Measurements from ENCODE around the gene SHISA9.

The SHISA9 gene

DNA sequence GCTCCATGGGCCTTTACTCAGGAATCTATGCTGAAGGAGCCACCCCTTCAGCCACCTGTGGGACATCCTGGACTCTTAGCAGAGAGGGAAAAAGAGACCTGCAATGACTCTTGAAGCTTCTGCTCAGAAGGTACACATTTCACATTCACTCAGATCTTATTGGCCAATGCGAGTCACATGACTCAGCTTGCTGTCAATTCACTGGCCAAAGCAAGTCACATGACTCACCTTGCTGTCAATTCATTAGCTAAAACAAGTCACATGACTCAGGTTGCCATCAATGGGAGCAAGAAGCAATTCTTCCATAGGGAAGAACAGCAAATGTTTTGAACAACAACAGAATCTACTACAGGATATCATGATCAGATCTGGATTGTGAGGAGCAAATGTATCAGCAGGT lies 233.4 kb downstream of the SHISA9 start:
- DNase-seq = no peak

DNA sequence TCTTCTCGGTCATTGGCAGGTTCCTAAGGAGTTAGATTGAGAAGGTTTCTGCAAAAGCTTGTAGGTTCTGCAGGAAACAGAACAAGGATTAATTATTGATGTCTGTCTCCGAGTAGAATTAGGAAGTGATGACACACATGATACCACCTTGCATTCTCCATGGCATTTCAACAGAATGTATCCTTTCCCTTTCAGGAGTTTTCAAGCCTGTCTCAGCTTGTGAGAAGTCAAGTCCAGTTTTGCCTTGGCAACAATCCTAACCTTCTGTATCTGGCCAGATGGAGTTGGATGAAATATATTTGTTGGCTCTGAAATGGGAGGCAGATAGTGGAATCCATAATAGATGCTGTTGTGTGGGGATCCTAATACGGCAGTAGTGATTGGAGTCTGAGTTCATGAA lies 235.5 kb downstream of the SHISA9 start:
- no peak for DNase-seq

DNA sequence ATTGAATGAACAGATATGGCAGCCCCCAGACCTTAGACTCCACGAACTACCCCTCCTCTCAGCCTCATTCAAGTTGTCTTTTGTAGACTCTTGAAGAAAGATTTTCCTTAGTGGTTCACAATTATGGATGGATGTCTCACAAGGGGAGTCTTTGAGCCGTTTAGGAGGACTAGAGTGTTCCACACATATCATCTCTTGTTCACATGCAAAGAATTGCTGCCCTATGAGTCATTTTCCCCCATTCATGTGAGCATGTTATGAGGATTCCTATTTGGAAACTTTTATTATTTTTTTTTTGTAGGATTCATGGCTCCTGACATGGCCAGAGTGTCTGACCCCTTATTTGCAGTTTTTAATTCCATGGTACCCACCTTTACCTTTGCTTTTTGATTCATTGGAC lies 237.1 kb downstream of the SHISA9 start:
- no peak for DNase-seq

- DNase-seq = no peak
These were observed 238.4 kb downstream of the SHISA9 start for GRCh38 chr16:13139661-13140241.

GRCh38 chr16:13143551-13143950 lies 242.2 kb downstream of the SHISA9 start:
- no peak for DNase-seq

DNA sequence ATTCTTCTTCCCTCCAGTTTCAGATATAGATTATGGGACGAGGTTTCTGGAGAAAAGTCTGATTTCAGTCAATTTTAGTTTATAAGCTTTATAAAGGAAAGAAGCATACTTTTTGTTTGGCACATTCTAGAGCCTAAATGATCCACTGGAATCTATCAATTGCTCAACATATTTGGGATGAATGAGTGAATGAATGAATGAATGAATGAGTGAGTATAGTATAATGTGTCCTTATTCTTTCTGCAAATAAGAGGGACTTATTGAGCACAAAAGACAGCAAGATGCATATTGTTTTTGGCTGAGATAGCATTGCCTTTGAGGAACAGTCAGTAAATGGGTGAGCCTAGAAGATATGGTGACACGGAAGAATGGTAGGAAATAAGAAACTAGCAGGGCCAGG lies 245.4 kb downstream of the SHISA9 start:
- no peak for DNase-seq

DNA sequence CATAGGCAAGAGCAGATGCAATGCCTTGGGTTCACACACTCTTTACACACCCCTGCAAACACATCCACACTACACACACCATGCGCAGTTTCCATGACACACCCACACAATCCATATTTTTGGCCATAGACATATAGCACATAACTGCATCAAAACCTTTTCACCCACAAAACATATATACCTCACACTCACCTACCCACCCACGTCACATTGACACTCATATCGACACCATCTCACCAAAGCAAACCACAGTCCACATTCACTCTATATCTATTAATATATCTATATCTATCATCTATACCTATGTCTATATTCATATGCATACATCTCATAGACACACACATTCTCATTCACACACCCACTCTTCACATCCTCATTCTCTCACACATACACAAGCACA lies 246.9 kb downstream of the SHISA9 start:
- DNase-seq = no peak

GRCh38 chr16:13148836-13149235 lies 247.4 kb downstream of the SHISA9 start:
- DNase-seq = no peak

DNA sequence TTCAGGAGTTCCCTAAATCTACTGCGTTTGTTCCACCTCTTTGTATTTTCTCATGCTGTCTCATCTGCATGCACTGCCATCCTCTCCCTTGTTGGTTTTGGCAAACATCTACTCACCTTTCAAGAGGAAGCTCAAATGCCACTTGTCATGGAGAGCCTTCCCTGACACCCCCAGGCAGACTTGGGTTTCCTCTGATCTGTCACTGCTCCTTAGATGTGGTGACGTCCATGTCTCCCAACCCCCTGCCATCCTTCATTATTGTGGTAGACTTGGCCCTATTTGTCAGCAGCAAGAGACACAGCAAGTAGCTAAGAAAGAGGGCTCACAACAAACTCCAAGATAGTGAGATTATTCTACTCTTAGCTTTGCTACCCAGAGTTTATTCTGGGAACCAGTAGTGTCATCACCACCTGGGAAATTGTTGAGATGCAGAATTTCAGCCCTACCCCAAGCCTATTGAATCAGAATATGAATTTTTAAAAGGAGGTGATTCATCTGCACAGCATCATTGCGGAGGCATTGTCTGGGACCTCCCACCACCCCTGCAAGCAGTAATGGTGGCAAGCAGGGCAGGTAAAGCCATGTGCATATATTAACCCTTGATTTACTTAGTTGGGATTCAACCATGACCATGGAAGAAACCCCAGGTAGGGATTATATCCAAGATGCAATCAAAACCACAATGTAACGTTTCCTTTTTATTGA lies 248.9 kb downstream of the SHISA9 start:
- no peak for DNase-seq

DNA sequence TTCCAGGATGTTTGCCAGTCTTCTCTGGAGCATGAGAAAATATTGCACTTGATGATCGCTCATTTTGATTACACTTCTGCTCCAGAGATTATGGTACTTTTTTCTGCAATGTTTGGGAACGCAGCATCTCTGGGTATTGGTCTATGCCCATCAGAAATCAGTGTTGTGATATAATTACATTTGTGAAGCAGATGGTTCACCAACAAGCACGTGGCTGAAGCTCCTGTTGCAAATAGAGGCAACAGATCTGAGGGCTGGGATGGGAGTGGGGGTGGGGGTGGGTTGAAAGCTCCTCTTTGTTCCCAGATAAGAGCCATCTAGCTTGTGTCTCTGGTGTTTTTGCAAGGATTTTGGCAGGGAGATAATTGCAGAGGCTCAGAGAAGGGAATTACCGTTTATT lies 252.3 kb downstream of the SHISA9 start:
- no peak for DNase-seq

GRCh38 chr16:13154799-13155198 lies 253.4 kb downstream of the SHISA9 start:
- DNase-seq = no peak

- no peak for DNase-seq
These were observed 254.0 kb downstream of the SHISA9 start for GRCh38 chr16:13155377-13155776.

DNA sequence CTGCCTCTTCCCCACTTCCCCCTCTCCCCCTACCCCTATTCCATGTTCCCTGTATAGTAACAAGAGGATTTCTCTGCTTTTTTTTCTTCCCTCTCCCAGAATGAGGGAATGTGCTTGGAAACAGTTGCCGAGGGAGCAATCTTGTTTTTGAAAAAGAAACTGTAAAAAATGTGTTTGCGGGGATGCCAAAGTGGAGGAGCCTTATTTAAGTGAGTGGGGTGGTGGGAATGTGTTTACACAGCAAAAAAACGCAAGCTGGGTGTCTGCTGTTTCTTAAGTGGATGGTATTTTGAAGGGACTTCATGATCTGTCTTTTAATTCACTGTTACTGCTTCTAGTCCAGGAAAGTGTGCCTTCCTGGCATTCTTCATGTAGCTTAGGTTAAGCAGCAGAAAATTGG lies 254.4 kb downstream of the SHISA9 start:
- DNase-seq = no peak

GRCh38 chr16:13157082-13157481 lies 255.7 kb downstream of the SHISA9 start:
- DNase-seq = no peak

DNA sequence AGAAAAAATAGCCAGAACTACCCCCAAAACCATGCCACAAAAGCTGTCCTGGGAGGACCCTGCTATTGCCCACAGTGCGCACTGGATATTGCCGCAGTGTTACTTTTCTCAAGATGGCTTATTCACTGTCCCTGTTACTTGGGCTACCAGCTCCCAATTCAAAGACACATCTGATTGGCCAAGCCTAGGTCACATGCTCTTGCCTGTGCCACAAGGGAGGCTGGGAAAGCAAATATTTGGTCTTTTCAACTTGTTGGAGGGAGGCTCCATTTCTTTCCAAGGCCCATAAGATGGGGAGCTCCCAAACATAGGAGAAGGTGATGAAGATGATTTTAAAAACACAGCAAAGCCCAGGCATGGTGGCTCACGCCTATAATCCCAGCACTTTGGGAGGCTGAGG lies 257.0 kb downstream of the SHISA9 start:
- DNase-seq = no peak

DNA sequence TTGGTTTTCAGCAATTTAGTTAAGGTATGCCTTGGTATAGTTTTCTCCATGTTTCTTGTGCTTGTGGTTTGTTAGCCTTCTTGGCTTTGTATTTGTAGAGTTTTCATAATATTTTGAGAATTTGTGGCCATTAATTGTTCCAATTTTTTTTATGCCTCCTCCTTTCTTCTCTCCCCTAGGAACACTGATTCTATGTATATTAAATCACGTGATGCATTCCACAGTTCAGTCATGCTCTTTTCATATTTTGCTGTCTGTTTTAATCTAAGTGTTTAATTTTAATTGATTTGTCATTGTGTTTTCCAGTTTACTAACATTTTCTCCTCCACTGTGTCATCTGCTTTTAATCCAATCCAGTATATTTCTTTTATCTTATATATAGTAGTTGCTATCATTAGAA lies 263.6 kb downstream of the SHISA9 start:
- DNase-seq = no peak

- DNase-seq = no peak
These were observed 266.7 kb downstream of the SHISA9 start for GRCh38 chr16:13168091-13168572.

GRCh38 chr16:13171313-13171712 lies 269.9 kb downstream of the SHISA9 start:
- DNase-seq = no peak

DNA sequence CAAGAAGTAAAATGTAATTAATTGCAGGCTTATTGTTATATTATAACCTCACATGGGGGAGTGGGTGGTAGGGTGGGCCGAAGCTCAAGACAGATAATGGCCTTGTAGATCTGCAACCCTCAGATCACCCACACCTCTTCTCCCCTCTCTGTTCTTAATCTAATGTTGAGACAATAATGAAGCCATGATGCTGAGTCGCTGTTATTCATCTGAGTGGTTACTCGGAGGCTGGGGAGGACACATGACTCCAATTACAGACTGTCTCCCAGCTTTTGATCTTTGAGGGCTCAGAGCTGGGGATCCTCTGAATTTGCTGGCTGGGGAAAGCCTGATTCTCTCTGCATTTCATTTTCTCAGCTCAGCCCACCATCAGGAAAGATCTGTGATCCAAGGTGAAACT lies 275.3 kb downstream of the SHISA9 start:
- DNase-seq = no peak

- DNase-seq = no peak
These were observed 276.9 kb downstream of the SHISA9 start for GRCh38 chr16:13178318-13178717.

DNA sequence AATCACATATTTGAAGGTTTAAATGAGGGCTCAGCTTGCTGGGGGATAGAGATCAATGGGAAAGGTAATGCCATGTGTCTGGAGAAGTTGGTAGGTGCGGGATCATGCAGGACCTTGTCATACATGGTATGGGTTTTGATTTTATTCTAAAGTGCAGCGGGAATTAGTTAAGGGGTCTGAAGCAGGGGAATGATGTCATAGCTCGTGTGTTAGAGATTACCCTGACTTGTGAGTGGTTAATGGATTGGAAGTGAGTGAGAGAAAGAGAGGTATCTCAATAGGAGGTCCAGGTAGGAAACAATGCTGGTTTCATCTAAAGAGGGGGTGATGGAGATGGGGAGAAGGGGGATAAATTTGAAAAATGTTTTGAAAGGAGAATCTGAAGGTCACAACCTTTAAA lies 280.0 kb downstream of the SHISA9 start:
- DNase-seq = no peak

DNA sequence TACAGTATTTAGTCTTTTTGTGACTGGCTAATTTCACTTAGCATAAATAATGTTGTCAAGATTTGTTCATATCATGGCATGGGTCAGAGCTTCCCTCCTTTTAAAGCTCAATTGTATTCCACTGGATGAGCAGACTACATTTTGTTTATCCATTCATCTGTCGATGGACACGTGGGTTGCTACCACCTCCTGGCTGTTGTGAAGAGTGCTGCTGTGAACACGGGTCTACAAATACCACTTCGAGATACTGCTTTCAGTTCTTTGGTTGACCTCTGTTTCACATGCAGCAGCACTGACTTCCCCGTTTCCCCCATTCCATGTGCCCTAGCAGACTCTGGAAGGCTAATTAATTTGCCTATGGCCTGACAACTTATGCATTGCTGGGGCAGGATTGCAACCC lies 285.4 kb downstream of the SHISA9 start:
- DNase-seq = no peak

- no peak for DNase-seq
These were observed 287.9 kb downstream of the SHISA9 start for GRCh38 chr16:13189250-13189649.

GRCh38 chr16:13193721-13194120 lies 292.3 kb downstream of the SHISA9 start:
- no peak for DNase-seq

GRCh38 chr16:13194766-13195165 lies 293.4 kb downstream of the SHISA9 start:
- DNase-seq = no peak
